B cell (primary cell): ENCODE results near the gene S100A14. TPM values are rescaled to one million over a fixed set of nuclear protein-coding genes. Genes with fewer than 3 reads are reported as not detected.

ENCODE experiments used
- ATAC-seq: fragments of 200-7000 bp; cut with Tn5 transposase; one replicate; pipeline ENCODE4 v1.10.0; 2021; ENCODE audit warnings: low read depth, mild to moderate bottlenecking, moderate number of reproducible peaks, moderate library complexity
- CTCF ChIA-PET: fragments of 350-600 bp; sonication (Branson Sonifier 250); formaldehyde crosslinking; loops from one replicate; lab custom pipeline; 2021; ENCODE audit warnings: antibody characterized with exemption, inconsistent platforms; lab: Charles Lee
- POLR2A ChIA-PET: fragments of 350-600 bp; sonication (Branson Sonifier 250); formaldehyde crosslinking; loops from one replicate; lab custom pipeline; 2021; ENCODE audit warnings: antibody characterized with exemption; lab: Charles Lee
- DNase-seq: peaks from one replicate; pipeline ENCODE4 v3.0.0; 2013
- H2AFZ ChIP-seq: 2 replicates; pipeline ENCODE4 v1.6.1; 2012; ENCODE audit warnings: mild to moderate bottlenecking, low read depth, low read length; ENCODE audit not compliant: insufficient read depth, poor library complexity, severe bottlenecking
- H3K27ac ChIP-seq, 2 donors: 1 replicate in 1 of 2; 2 replicates in 1 of 2; pipeline ENCODE4 v1.5.1; 2012 to 2013; ENCODE audit warnings: low read length in 2 of 2, mild to moderate bottlenecking in 2 of 2, moderate library complexity in 1 of 2
- H3K27me3 ChIP-seq, 4 experiments: fragments of 200-600 bp in 1 of 4; sonication (generic) in 1 of 4; replicated peaks in 1 of 4; 1 replicate in 2 of 4; 2 replicates in 2 of 4; pipeline versions ENCODE4 v1.6.1 to v1.7.0; 2013 to 2016; ENCODE audit warnings: low read length in 3 of 4, mild to moderate bottlenecking in 2 of 4, mixed read lengths in 1 of 4, moderate library complexity in 1 of 4; ENCODE audit not compliant: insufficient read depth in 4 of 4, control insufficient read depth in 3 of 4; ENCODE audit errors: control extremely low read depth in 1 of 4
- H3K36me3 ChIP-seq, 2 experiments: replicated peaks in 1 of 2; 1 replicate in 1 of 2; 2 replicates in 1 of 2; pipeline versions ENCODE4 v1.6.1 to v1.7.1; 2013; ENCODE audit warnings: low read length in 1 of 2; ENCODE audit not compliant: insufficient read depth in 2 of 2, control insufficient read depth in 1 of 2; ENCODE audit errors: control extremely low read depth in 1 of 2, extremely low read depth in 1 of 2
- H3K4me1 ChIP-seq, 2 donors: fragments of 200-600 bp in 1 of 2; sonication (generic) in 1 of 2; 1 replicate in 1 of 2; 2 replicates in 1 of 2; pipeline versions ENCODE4 v1.5.1 to v1.6.1; 2013 to 2017; ENCODE audit warnings: low read length in 2 of 2; ENCODE audit not compliant: control insufficient read depth in 2 of 2, insufficient read depth in 2 of 2
- H3K4me2 ChIP-seq: replicated peaks from 2 replicates; pipeline ENCODE3; 2012; ENCODE audit warnings: mild to moderate bottlenecking, low read depth, low read length; ENCODE audit not compliant: poor library complexity, severe bottlenecking
- H3K4me3 ChIP-seq, 5 experiments: fragments of 200-600 bp in 1 of 5; sonication (generic) in 1 of 5; 1 replicate in 3 of 5; 2 replicates in 2 of 5; pipeline versions ENCODE4 v1.5.1 to v1.7.0; 2011 to 2016; ENCODE audit warnings: low read length in 4 of 5, mild to moderate bottlenecking in 4 of 5, low read depth in 2 of 5, control low read depth in 1 of 5, moderate library complexity in 1 of 5; ENCODE audit not compliant: insufficient read depth in 1 of 5; ENCODE audit errors: control extremely low read depth in 1 of 5, extremely low read depth in 1 of 5
- H3K79me2 ChIP-seq: fragments of 200-600 bp; sonication (generic); one replicate; pipeline ENCODE4 v1.6.0; 2016; ENCODE audit warnings: low read length; ENCODE audit not compliant: control insufficient read depth, insufficient read depth
- H3K9ac ChIP-seq: fragments of 200-600 bp; sonication (generic); 2 replicates; pipeline ENCODE4 v1.6.1; 2017; ENCODE audit warnings: mild to moderate bottlenecking, low read length, moderate library complexity
- H3K9me3 ChIP-seq, 3 donors: one replicate each; pipeline versions ENCODE4 v1.6.1 to v1.7.1; 2013; ENCODE audit warnings: low read length in 2 of 3; ENCODE audit not compliant: control insufficient read depth in 2 of 3, insufficient read depth in 1 of 3; ENCODE audit errors: control extremely low read depth in 1 of 3
- H4K20me1 ChIP-seq: 2 replicates; pipeline ENCODE4 v1.6.0; 2012; ENCODE audit warnings: mild to moderate bottlenecking, low read length; ENCODE audit not compliant: insufficient read depth, control insufficient read depth, poor library complexity, severe bottlenecking
- H3K27ac Mint-ChIP-seq: one replicate; pipeline ENCODE4 v1.8.0; 2021; ENCODE audit warnings: mixed read lengths
- H3K27me3 Mint-ChIP-seq: one replicate; pipeline ENCODE4 v1.8.0; 2021; ENCODE audit warnings: mixed read lengths
- H3K4me1 Mint-ChIP-seq: one replicate; pipeline ENCODE4 v1.8.0; 2021; ENCODE audit warnings: mixed read lengths
- H3K4me3 Mint-ChIP-seq: one replicate; pipeline ENCODE4 v1.8.0; 2021; ENCODE audit warnings: mixed read lengths
- H3K9me3 Mint-ChIP-seq: one replicate; pipeline ENCODE4 v1.8.0; 2022; ENCODE audit warnings: mixed read lengths; ENCODE audit not compliant: insufficient read depth
- CTCF ChIP-seq: fragments of 200-600 bp; IDR thresholded peaks from one replicate; pipeline ENCODE4 v1.8.0; 2022; ENCODE audit warnings: antibody characterized with exemption, mild to moderate bottlenecking
- EZH2 ChIP-seq: IDR thresholded peaks from 2 replicates; pipeline ENCODE4 v1.6.1; 2012; ENCODE audit warnings: borderline replicate concordance, low read depth, mild to moderate bottlenecking, moderate library complexity, low read length; ENCODE audit not compliant: insufficient read depth, poor library complexity, severe bottlenecking
- WGBS: methylation state at CpG from one replicate; pipeline ENCODE4 v1.1.5; 2013; ENCODE audit warnings: missing lambda C conversion rate; ENCODE audit not compliant: insufficient coverage; 5-methylcytosine and 5-hydroxymethylcytosine counted together
- intact Hi-C: fragments of 100-400 bp; cut with micrococcal nuclease; formaldehyde crosslinking; loops from one replicate; pipeline ENCODE4 v1.10.0; 2022
- polyA plus RNA-seq: library from polyadenylated mRNA; depleted of rRNA; stranded (reverse); fragments of >200 nt; gene quantifications from 2 replicates; pipeline ENCODE4 v1.2.3, GENCODE V29; 2012
- total RNA-seq, 2 donors: library from RNA; stranded (reverse); fragments of 120-200 nt in 1 of 2; gene quantifications; 1 replicate in 1 of 2; 2 replicates in 1 of 2; pipeline versions ENCODE4 v1.2.3 to v1.2.4, GENCODE V29; 2013 to 2022

Gene S100A14
- total and polyA plus RNA-seq, 2 donors (not counting 1 experiment from before 2014, with no cell fraction given) = not detected

- POLR2A ChIA-PET = interaction anchor here (1.7 kb wide), 1 partner anchor 11 kb away, joined by 7 read pairs; the partner anchor contains the start of gene CHTOP
Observed at GRCh38 chr1:153623101-153623500, 7.0 kb upstream of the S100A14 start.

DNA sequence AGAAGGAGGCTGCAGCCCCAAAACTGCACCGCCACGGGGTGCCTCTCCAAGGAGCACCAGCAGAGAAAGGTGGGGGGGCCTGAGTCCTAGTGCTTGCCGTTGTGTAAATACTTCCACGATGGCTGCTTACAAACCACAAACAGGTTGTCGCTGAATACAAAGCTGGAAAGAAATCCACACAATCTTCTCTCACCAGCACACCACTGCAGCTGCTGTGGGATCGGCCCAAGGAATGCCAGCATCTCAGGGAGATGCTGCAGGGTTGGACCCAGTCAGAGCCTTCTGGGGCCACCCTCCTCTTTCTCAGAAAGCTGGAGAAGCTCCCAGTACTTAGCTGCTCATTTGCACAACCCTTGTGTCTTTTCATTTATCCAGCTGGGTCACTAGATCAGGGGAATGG lies 3.0 kb upstream of the S100A14 start:
- POLR2A ChIA-PET = interaction anchor here (0.7 kb wide), 1 partner anchor 24 kb away, joined by 3 read pairs; no protein-coding TSS in a partner anchor
- DNase-seq (no peak), ATAC-seq (no peak)
- no peaks in the 10 kb centered on the region for H3K36me3 ChIP-seq
- no peaks in the 10 kb centered on the region for H3K9me3 ChIP-seq
- no peaks in the 10 kb centered on the region for H4K20me1 ChIP-seq
- no peak overlapping the region for H3K4me3 ChIP-seq
- Mint-ChIP-seq H3K4me1 (peaks cover 7% of the 10 kb centered on the region), H3K27me3 (no peaks in the 10 kb centered on the region), H3K4me3 (no peak overlapping the region), H3K27ac (no peak overlapping the region), H3K9me3 (no peaks in the 10 kb centered on the region)
- CTCF ChIA-PET = no interaction called here
- no peak overlapping the region for H2AFZ ChIP-seq
- intact Hi-C loops = no loop called here
- no peaks in the 10 kb centered on the region for H3K79me2 ChIP-seq
- 98% methylated on average over 6 of the region's 6 CpGs for WGBS
- no peak overlapping the region for H3K9ac ChIP-seq
- H3K4me1 ChIP-seq = peaks cover 10% of the 10 kb centered on the region in 2 donors
- H3K4me2 ChIP-seq = no peak overlapping the region
- TF ChIP-seq CTCF (no peak), EZH2 (no peak)
- no peaks in the 10 kb centered on the region for H3K27me3 ChIP-seq
- no peak overlapping the region for H3K27ac ChIP-seq

More at GRCh38 chr1:153623101-153623500, 7.0 kb upstream of the S100A14 start:
- H3K27me3 Mint-ChIP-seq = no peaks in the 10 kb centered on the region
- ATAC-seq (no peak), DNase-seq (no peak)
- CTCF ChIA-PET = interaction anchor here (0.6 to 0.7 kb wide), 2 partner anchors 21 to 903 kb away, joined by 3 read pairs; no protein-coding TSS in a partner anchor
- Histone ChIP-seq H3K36me3 (no peaks in the 10 kb centered on the region), H3K27ac (no peak overlapping the region), H3K4me2 (no peak overlapping the region), H3K4me3 (no peak overlapping the region), H3K79me2 (no peaks in the 10 kb centered on the region), H3K9me3 (no peaks in the 10 kb centered on the region), H3K9ac (no peak overlapping the region), H2AFZ (no peak overlapping the region), H4K20me1 (no peaks in the 10 kb centered on the region), H3K27me3 (peaks cover 0 to 4% (median 0%) of the 10 kb centered on the region in 4 experiments), H3K4me1 (peaks cover 9 to 18% of the 10 kb centered on the region in 2 donors)
- peaks cover 16% of the 10 kb centered on the region for H3K4me1 Mint-ChIP-seq
- TF ChIP-seq CTCF (no peak), EZH2 (no peak)
- intact Hi-C loops = no loop called here
- no peaks in the 10 kb centered on the region for H3K9me3 Mint-ChIP-seq
- no peak overlapping the region for H3K27ac Mint-ChIP-seq
- 76% methylated on average over 7 of the region's 7 CpGs for WGBS
- no peak overlapping the region for H3K4me3 Mint-ChIP-seq
